ENCODE results near the gene PWP1.

The PWP1 gene

GRCh38 chr12:107650977-107651376 is 34.6 kb upstream of the PWP1 start:
- no peaks in the 10 kb centered on the region for H3K4me1 ChIP-seq (ENCODE audit: insufficient read depth, low read length)
- TF ChIP-seq, protein P1, sequence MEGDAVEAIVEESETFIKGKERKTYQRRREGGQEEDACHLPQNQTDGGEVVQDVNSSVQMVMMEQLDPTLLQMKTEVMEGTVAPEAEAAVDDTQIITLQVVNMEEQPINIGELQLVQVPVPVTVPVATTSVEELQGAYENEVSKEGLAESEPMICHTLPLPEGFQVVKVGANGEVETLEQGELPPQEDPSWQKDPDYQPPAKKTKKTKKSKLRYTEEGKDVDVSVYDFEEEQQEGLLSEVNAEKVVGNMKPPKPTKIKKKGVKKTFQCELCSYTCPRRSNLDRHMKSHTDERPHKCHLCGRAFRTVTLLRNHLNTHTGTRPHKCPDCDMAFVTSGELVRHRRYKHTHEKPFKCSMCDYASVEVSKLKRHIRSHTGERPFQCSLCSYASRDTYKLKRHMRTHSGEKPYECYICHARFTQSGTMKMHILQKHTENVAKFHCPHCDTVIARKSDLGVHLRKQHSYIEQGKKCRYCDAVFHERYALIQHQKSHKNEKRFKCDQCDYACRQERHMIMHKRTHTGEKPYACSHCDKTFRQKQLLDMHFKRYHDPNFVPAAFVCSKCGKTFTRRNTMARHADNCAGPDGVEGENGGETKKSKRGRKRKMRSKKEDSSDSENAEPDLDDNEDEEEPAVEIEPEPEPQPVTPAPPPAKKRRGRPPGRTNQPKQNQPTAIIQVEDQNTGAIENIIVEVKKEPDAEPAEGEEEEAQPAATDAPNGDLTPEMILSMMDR (IDR thresholded peaks at IDR 0.05; ENCODE audit: borderline replicate concordance, extremely low read depth, low read length, poor library complexity, severe bottlenecking), result no peak
- TF ChIP-seq EZH2 (IDR thresholded peaks at IDR 0.05; ENCODE audit: borderline replicate concordance, low read depth, low read length, severe bottlenecking), result no peak
- H3K36me3 ChIP-seq (ENCODE audit: insufficient read depth, low read length), result no peaks in the 10 kb centered on the region
- no peak overlapping the region for H3K4me3 ChIP-seq (ENCODE audit: low read depth in 1 of 2, low read length in 2 of 2)
- DNase-seq, result no peak
- no peaks in the 10 kb centered on the region for H3K79me2 ChIP-seq (ENCODE audit: insufficient read depth, low read length)
- H3K4me2 ChIP-seq (ENCODE audit: insufficient read depth, low read length), result no peak overlapping the region
- H4K20me1 ChIP-seq (ENCODE audit: insufficient read depth, low read length), result no peaks in the 10 kb centered on the region
- ATAC-seq (ENCODE audit: insufficient read depth, low read depth), result no peak
- no peak overlapping the region for H2AFZ ChIP-seq (ENCODE audit: low read depth, low read length)
- no peaks in the 10 kb centered on the region for H3K9me3 ChIP-seq (ENCODE audit: insufficient read depth, low read length, severe bottlenecking)
- H3K27me3 ChIP-seq (ENCODE audit: insufficient read depth, low read length, poor library complexity), result no peaks in the 10 kb centered on the region
- no peak overlapping the region for H3K27ac ChIP-seq (ENCODE audit: low read length)
- no peak overlapping the region for H3K9ac ChIP-seq (ENCODE audit: low read depth, low read length)

DNA sequence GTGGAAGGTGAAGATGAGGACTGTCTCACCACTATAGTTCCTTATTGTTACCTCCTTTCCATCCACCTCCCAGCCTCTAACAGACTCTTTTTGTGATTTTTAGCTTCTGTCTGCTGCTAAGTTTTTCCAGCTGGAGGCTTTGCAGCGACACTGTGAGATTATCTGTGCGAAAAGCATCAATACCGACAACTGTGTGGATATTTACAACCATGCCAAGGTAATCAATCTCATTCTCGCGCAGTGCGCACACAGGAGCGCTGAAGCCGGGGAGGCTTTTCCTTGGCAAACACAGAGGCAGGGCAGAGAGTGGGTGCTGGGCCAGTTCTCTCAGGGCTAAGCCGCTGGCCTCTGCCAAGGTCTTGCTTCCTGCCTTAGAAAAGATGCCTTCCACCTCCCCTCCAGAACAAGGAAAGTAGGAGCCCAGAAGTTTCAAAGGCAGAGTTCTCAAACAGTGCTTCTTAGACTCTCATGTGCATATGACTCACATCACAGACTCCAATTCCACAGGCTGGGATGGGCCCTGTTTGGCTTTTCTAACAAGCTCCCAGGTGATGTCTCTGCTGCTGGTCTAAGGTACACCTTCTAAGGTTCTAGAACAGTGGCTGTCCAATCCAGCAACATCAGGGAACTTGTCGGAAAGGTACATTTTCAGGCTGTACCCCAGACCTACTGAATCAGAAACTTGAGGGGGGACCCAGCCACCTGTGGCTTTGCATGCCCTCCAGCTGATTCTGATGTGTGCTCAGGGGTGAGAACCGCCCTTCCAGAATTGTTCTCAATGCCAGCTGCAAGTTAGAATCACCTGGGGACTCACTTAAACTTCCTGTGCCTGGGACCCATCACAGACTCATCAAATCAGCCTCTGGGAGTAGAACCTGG is 33.8 kb upstream of the PWP1 start:
- H3K9me3 ChIP-seq (ENCODE audit: insufficient read depth, low read length, severe bottlenecking), result no peaks in the 10 kb centered on the region
- H3K79me2 ChIP-seq (ENCODE audit: insufficient read depth, low read length), result no peaks in the 10 kb centered on the region
- DNase-seq (no peak), ATAC-seq (ENCODE audit: insufficient read depth, low read depth) (no peak)
- no peaks in the 10 kb centered on the region for H3K4me1 ChIP-seq (ENCODE audit: insufficient read depth, low read length)
- no peak overlapping the region for H3K4me3 ChIP-seq (ENCODE audit: low read depth in 1 of 2, low read length in 2 of 2)
- H3K27me3 ChIP-seq (ENCODE audit: insufficient read depth, low read length, poor library complexity), result no peaks in the 10 kb centered on the region
- no peak overlapping the region for H3K4me2 ChIP-seq (ENCODE audit: insufficient read depth, low read length)
- TF ChIP-seq EZH2 (IDR thresholded peaks at IDR 0.05; ENCODE audit: borderline replicate concordance, low read depth, low read length, severe bottlenecking), result no peak
- TF ChIP-seq, protein P1 (IDR thresholded peaks at IDR 0.05; ENCODE audit: borderline replicate concordance, extremely low read depth, low read length, poor library complexity, severe bottlenecking), result no peak
- H3K36me3 ChIP-seq (ENCODE audit: insufficient read depth, low read length), result no peaks in the 10 kb centered on the region
- H3K9ac ChIP-seq (ENCODE audit: low read depth, low read length), result no peak overlapping the region
- no peak overlapping the region for H3K27ac ChIP-seq (ENCODE audit: low read length)
- no peaks in the 10 kb centered on the region for H4K20me1 ChIP-seq (ENCODE audit: insufficient read depth, low read length)
- no peak overlapping the region for H2AFZ ChIP-seq (ENCODE audit: low read depth, low read length)

DNA sequence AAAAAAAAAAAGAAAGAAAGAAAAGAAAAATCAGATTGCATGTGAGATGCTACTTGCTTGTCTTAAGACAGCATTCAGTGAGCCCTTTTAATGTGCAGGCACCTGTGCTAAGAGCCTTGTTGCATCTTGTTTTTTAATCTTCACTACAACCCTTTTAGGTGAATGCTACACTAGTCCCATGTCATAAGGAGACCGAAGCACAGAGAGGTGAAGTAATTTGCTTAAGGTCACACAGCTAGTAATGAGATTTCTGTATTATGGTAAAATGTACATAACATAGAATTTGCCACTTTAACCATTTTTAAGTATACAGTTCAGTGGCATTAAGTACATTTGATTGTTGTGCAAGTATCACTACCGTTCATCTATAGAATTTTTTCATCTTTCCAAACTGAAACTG is 32.1 kb upstream of the PWP1 start:
- H3K4me1 ChIP-seq (ENCODE audit: insufficient read depth, low read length), result no peaks in the 10 kb centered on the region
- H3K27ac ChIP-seq (ENCODE audit: low read length), result no peak overlapping the region
- DNase-seq (no peak), ATAC-seq (ENCODE audit: insufficient read depth, low read depth) (no peak)
- no peaks in the 10 kb centered on the region for H3K79me2 ChIP-seq (ENCODE audit: insufficient read depth, low read length)
- no peak overlapping the region for H3K9ac ChIP-seq (ENCODE audit: low read depth, low read length)
- TF ChIP-seq EZH2 (IDR thresholded peaks at IDR 0.05; ENCODE audit: borderline replicate concordance, low read depth, low read length, severe bottlenecking), result no peak
- TF ChIP-seq, protein P1 (IDR thresholded peaks at IDR 0.05; ENCODE audit: borderline replicate concordance, extremely low read depth, low read length, poor library complexity, severe bottlenecking), result no peak
- H2AFZ ChIP-seq (ENCODE audit: low read depth, low read length), result no peak overlapping the region
- no peaks in the 10 kb centered on the region for H3K36me3 ChIP-seq (ENCODE audit: insufficient read depth, low read length)
- no peaks in the 10 kb centered on the region for H4K20me1 ChIP-seq (ENCODE audit: insufficient read depth, low read length)
- no peaks in the 10 kb centered on the region for H3K27me3 ChIP-seq (ENCODE audit: insufficient read depth, low read length, poor library complexity)
- H3K4me3 ChIP-seq (ENCODE audit: low read depth in 1 of 2, low read length in 2 of 2), result no peak overlapping the region
- no peak overlapping the region for H3K4me2 ChIP-seq (ENCODE audit: insufficient read depth, low read length)
- H3K9me3 ChIP-seq (ENCODE audit: insufficient read depth, low read length, severe bottlenecking), result no peaks in the 10 kb centered on the region
